Ascending aorta (tissue), 2 donors: ENCODE data around the gene CPE. TPM values are rescaled to one million over a fixed set of nuclear protein-coding genes. Genes with fewer than 3 reads are reported as not detected.

Experiments
- DNase-seq, 2 donors: peaks; one replicate each; pipeline ENCODE4 v3.0.0-alpha.2; 2019; ENCODE audit warnings: low spot score in 2 of 2
- H3K27ac ChIP-seq, 2 donors: fragments of 200-600 bp; sonication (generic); one replicate each; pipeline ENCODE4 v1.5.1; 2016 to 2017; ENCODE audit warnings: mild to moderate bottlenecking in 1 of 2
- H3K27me3 ChIP-seq: fragments of 200-600 bp; sonication (generic); one replicate; pipeline ENCODE4 v1.5.1; 2017
- H3K36me3 ChIP-seq, 2 donors: fragments of 200-600 bp; sonication (generic); one replicate each; pipeline ENCODE4 v1.5.1; 2016
- H3K4me1 ChIP-seq, 2 donors: fragments of 200-600 bp; sonication (generic); one replicate each; pipeline ENCODE4 v1.5.1; 2016 to 2017; ENCODE audit warnings: mild to moderate bottlenecking in 1 of 2
- H3K4me3 ChIP-seq, 2 donors: fragments of 200-600 bp; sonication (generic); one replicate each; pipeline ENCODE4 v1.5.1; 2016 to 2017; ENCODE audit warnings: mild to moderate bottlenecking in 1 of 2
- H3K9me3 ChIP-seq, 2 donors: fragments of 200-600 bp; sonication (generic); one replicate each; pipeline ENCODE4 v1.5.1; 2016
- intact Hi-C: fragments of 100-400 bp; cut with DNase I; formaldehyde crosslinking; loops from one replicate; pipeline ENCODE4 v1.15.1; 2023
- total RNA-seq: library from RNA; depleted of rRNA; stranded (reverse); fragments of >200 nt; gene quantifications from one replicate; pipeline ENCODE4 v1.1.0, GENCODE V29; 2016
- TF ChIP-seq, protein P1 (sequence below), 3 experiments: fragments of 200-600 bp in 2 of 3; fragments of 450-650 bp in 1 of 3; sonication (generic) in 2 of 3; IDR thresholded peaks; one replicate each; pipeline ENCODE4 v1.5.1; 2016 to 2019; ENCODE audit warnings: antibody characterized with exemption in 3 of 3, mild to moderate bottlenecking in 1 of 3, moderate library complexity in 1 of 3

Gene CPE
- total RNA-seq, 1 donor from 2014 or later = 199 TPM

DNA sequence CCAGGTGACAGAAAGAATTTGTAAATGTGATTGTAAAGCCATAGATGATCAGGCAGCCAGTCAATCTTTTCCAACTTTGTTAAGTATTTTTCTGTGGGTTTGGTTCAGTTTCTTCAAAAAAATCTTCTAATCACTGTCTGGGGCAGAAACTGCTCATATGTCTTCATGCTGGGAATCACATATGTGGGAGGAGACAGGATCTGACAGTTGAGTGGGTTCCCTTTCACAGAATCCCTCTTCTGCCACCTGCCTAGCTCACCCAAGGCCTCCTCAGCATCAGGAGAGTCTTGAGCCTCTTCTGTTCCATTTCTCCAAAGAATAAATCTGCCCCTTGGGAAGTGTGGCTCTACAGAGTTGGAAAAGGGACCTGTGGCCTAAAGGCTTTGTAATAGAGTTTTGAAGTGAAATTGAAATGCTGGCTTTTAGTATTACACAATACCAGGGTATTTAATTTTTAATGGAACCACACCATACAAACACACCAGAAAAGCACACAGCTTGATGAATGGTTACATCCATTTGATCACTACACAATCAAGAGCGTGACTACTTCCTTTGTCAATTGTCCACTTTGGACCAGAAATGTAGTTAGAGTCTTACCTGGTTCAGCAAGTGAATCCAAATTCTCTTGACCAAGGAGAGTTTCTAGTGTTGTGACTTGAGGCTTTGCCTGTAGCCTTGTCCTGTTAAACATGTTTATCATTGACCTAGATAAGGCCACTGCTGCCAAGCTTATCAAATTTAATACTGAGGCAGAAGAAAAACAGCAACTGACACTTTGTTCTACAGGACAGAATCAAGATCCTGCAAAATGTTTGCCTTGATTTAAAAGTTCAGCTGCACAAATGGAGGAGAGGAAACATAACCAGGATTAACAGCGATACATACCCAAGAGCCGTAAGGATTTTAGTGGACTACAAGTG, 30.9 kb upstream of the CPE start:
- TF ChIP-seq, protein P1, sequence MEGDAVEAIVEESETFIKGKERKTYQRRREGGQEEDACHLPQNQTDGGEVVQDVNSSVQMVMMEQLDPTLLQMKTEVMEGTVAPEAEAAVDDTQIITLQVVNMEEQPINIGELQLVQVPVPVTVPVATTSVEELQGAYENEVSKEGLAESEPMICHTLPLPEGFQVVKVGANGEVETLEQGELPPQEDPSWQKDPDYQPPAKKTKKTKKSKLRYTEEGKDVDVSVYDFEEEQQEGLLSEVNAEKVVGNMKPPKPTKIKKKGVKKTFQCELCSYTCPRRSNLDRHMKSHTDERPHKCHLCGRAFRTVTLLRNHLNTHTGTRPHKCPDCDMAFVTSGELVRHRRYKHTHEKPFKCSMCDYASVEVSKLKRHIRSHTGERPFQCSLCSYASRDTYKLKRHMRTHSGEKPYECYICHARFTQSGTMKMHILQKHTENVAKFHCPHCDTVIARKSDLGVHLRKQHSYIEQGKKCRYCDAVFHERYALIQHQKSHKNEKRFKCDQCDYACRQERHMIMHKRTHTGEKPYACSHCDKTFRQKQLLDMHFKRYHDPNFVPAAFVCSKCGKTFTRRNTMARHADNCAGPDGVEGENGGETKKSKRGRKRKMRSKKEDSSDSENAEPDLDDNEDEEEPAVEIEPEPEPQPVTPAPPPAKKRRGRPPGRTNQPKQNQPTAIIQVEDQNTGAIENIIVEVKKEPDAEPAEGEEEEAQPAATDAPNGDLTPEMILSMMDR (IDR thresholded peaks at IDR 0.05) = no peak
- Histone ChIP-seq H3K36me3 (no peaks in the 10 kb centered on the region), H3K4me1 (no peaks in the 10 kb centered on the region), H3K4me3 (no peak overlapping the region), H3K27ac (no peak overlapping the region), H3K9me3 (no peaks in the 10 kb centered on the region), H3K27me3 (no peaks in the 10 kb centered on the region)
- intact Hi-C loops = no loop called here
- DNase-seq = no peak

DNA sequence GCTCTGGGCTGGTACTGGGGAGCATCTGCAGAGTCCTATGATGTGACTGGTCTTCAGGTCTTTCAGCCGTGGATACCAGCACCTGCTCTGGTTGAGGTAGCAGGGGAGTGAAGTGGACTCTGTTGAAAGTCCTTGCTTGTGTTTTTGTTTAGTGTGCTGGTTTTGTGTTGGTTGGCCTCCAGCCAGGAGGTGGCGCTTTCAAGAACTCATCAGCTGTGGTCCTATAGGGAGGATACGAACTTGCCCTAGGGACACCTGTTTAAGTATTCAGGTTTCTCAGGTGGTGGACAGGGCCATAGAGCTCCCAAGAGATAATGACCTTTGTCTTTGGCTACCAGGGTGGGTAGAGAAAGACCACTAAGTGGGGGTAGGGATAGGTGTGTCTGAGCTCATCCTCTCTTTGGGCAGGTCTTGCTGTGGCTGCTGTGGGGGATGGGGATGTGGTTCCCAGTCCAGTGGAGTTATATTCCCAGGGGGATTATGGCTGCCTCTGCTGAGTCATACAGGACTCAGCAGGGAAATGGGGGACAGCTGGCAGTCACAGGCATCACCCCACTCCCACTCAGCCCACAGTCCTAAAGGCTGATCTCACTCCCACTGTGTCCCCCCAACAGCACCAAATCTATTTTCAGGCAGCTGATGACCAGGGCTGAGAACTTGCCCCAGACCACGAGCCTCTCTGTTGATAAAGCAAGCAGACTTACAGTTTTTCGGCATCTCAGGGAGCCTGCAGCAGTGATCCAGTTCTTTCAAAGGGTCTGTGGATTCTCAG, 27.3 kb upstream of the CPE start:
- no peaks in the 10 kb centered on the region for H3K27me3 ChIP-seq
- no peaks in the 10 kb centered on the region for H3K9me3 ChIP-seq
- H3K4me3 ChIP-seq = no peak overlapping the region
- no peak for DNase-seq
- TF ChIP-seq, protein P1 (IDR thresholded peaks at IDR 0.05) = no peak
- H3K4me1 ChIP-seq = no peaks in the 10 kb centered on the region
- intact Hi-C loops = no loop called here
- H3K27ac ChIP-seq = no peak overlapping the region
- H3K36me3 ChIP-seq = no peaks in the 10 kb centered on the region

DNA sequence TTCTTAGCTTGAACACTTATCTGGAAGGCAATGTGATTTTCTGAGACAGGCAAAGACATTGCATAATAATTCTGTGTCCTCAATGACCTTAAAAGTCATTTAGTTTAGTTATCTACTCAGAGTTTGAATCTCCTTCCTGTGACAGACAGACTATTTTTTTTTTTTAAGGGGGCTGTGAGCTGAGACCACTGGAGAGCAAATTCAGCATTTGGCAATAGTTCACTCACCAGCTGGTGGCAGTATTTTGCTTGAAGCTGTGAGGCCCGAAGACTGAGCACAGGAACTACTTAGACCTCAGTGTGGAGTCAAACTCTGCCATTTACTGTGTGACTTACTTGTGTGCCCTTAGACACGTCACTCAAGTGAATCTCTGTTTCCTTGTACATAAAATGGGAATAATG, 22.9 kb upstream of the CPE start:
- no peaks in the 10 kb centered on the region for H3K36me3 ChIP-seq
- TF ChIP-seq, protein P1 (IDR thresholded peaks at IDR 0.05) = peak; percentile 32 to 57 (median 36)
- intact Hi-C loops = loop anchor here (1.0 to 5.0 kb wide), 3 partner anchors 23 to 224 kb away; partner anchors contain the start of gene CPE
- H3K27me3 ChIP-seq = no peaks in the 10 kb centered on the region
- no peak for DNase-seq
- no peak overlapping the region for H3K27ac ChIP-seq
- no peak overlapping the region for H3K4me3 ChIP-seq
- no peaks in the 10 kb centered on the region for H3K9me3 ChIP-seq
- H3K4me1 ChIP-seq = no peaks in the 10 kb centered on the region

DNA sequence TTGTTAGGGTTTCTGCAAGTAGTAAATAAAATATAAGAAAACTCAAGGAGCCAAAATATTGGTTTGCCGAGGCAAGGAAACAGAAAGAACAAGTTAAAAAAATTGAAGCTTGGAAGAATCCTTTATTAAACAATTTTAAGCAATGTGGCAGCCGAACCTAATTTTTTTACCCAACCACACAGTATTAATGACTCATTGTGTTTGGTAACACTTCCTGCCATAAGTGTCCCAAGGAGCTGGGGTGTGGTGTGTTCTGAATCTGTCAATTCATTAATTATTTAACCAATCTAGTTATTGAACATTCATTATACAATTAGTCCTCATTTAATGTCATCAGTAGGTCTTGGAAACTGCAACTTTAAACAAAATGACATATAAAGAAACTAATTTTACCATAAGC, 19.3 kb upstream of the CPE start:
- H3K27me3 ChIP-seq = no peaks in the 10 kb centered on the region
- no peak overlapping the region for H3K4me3 ChIP-seq
- H3K27ac ChIP-seq = no peak overlapping the region
- no peaks in the 10 kb centered on the region for H3K36me3 ChIP-seq
- no peak for DNase-seq
- TF ChIP-seq, protein P1 (IDR thresholded peaks at IDR 0.05) = no peak
- H3K4me1 ChIP-seq = no peaks in the 10 kb centered on the region
- intact Hi-C loops = loop anchor here (5.0 kb wide), 1 partner anchor 227 kb away; no protein-coding TSS in a partner anchor
- no peaks in the 10 kb centered on the region for H3K9me3 ChIP-seq

DNA sequence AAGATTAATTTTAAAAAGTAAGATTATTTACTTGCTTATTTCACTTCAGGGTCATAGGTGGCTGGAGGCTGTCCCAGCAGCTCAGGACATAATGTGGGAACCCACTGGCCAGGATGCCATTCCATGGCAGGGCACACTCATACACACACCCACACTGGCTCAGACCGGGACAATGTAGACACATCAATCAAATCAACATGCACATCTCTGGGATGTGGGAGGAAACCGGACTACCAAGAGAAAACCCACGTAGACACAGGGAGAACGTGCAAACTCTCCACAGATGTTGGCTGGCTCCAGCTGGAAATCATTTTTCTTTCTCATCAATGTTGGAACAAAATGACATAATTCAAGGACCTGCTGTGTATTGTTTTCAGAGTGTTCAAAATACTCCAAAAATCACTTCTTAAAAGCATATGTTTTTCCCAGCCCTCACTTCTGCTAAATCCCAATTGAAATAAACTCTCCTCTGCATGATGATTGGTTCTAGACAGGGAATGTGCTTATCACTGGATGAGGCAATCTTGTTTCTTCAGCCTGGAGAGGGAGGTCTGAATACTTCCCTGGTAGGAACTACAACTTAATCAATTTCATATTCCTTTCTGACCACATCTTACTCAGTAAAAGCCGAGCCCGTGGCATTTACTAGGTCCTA, 18.6 kb upstream of the CPE start:
- Histone ChIP-seq H3K4me3 (no peak overlapping the region), H3K27ac (no peak overlapping the region), H3K4me1 (no peaks in the 10 kb centered on the region), H3K36me3 (no peaks in the 10 kb centered on the region), H3K9me3 (no peaks in the 10 kb centered on the region), H3K27me3 (no peaks in the 10 kb centered on the region)
- no peak for DNase-seq
- TF ChIP-seq, protein P1 (IDR thresholded peaks at IDR 0.05) = no peak
- intact Hi-C loops = no loop called here
